SK-N-SH (cell line): ENCODE measurements around the gene MOV10L1. TPM values are rescaled to one million over a fixed set of nuclear protein-coding genes. Genes with fewer than 3 reads are reported as not detected.

Experiments
- CTCF ChIA-PET: fragments of 300-600, 350-600 bp; formaldehyde crosslinking; extraction: SDS; loops from one replicate; lab custom pipeline; 2021; lab: Yijun Ruan, JAX
- POLR2A ChIA-PET: fragments of 350-600 bp; sonication (Branson Sonifier 250); formaldehyde crosslinking; extraction: SDS; loops from one replicate; lab custom pipeline; 2020; ENCODE audit warnings: antibody characterized with exemption, inconsistent platforms; lab: Yijun Ruan, JAX
- DNase-seq: peaks from one replicate; pipeline ENCODE4 v3.0.0; 2012
- H2AFZ ChIP-seq: fragments of 200-600 bp; sonication (generic); 2 replicates; pipeline ENCODE4 v1.8.1; 2016; ENCODE audit warnings: antibody characterized with exemption, mild to moderate bottlenecking, low read depth
- H3F3A ChIP-seq: fragments of 200-600 bp; sonication (generic); replicated peaks from 2 replicates; pipeline ENCODE3; 2016; ENCODE audit warnings: antibody characterized with exemption, mild to moderate bottlenecking; ENCODE audit not compliant: insufficient read depth
- H3K27ac ChIP-seq, 2 experiments: fragments of 200-500 bp in 1 of 2; fragments of 200-600 bp in 1 of 2; sonication (Bioruptor generic) in 1 of 2; sonication (generic), shearing (Covaris generic) in 1 of 2; 2 replicates each; pipeline versions ENCODE4 v1.5.1 to v1.6.1; 2014 to 2016; ENCODE audit warnings: low read depth in 2 of 2, inconsistent platforms in 1 of 2, low read length in 1 of 2, mild to moderate bottlenecking in 1 of 2, mixed read lengths in 1 of 2
- H3K27me3 ChIP-seq: fragments of 200-600 bp; sonication (generic), shearing (Covaris generic); 2 replicates; pipeline ENCODE4 v1.6.1; 2016; ENCODE audit warnings: mixed run types; ENCODE audit not compliant: insufficient read depth
- H3K36me3 ChIP-seq, 2 experiments: fragments of 200-500 bp in 1 of 2; fragments of 200-600 bp in 1 of 2; sonication (Bioruptor generic) in 1 of 2; sonication (generic) in 1 of 2; replicated peaks in 1 of 2; 2 replicates each; pipeline versions ENCODE3 to v1.5.1; 2014 to 2016; ENCODE audit warnings: low read length in 1 of 2, mild to moderate bottlenecking in 1 of 2; ENCODE audit not compliant: insufficient read depth in 2 of 2, control insufficient read depth in 1 of 2
- H3K4me1 ChIP-seq, 2 experiments: fragments of 200-500 bp in 1 of 2; fragments of 200-600 bp in 1 of 2; sonication (Bioruptor generic) in 1 of 2; sonication (generic), shearing (Covaris generic) in 1 of 2; 2 replicates each; pipeline versions ENCODE4 v1.5.1 to v1.6.1; 2014 to 2016; ENCODE audit warnings: low read depth in 1 of 2, low read length in 1 of 2, mixed run types in 1 of 2; ENCODE audit not compliant: insufficient read depth in 2 of 2, control insufficient read depth in 1 of 2
- H3K4me2 ChIP-seq: fragments of 200-600 bp; sonication (generic), shearing (Covaris generic); 2 replicates; pipeline ENCODE4 v1.6.1; 2017; ENCODE audit warnings: mixed run types
- H3K4me3 ChIP-seq, 2 experiments: fragments of 200-500 bp in 1 of 2; fragments of 200-600 bp in 1 of 2; sonication (Bioruptor generic) in 1 of 2; sonication (generic), shearing (Covaris generic) in 1 of 2; 2 replicates each; pipeline versions ENCODE4 v1.5.1 to v1.8.1; 2014 to 2016; ENCODE audit warnings: low read depth in 2 of 2, inconsistent platforms in 1 of 2, low read length in 1 of 2, mild to moderate bottlenecking in 1 of 2, mixed read lengths in 1 of 2, moderate library complexity in 1 of 2
- H3K79me2 ChIP-seq: fragments of 200-600 bp; sonication (generic); 2 replicates; pipeline ENCODE4 v1.8.1; 2017; ENCODE audit warnings: mild to moderate bottlenecking; ENCODE audit not compliant: insufficient read depth
- H3K9ac ChIP-seq: fragments of 200-600 bp; sonication (generic); 2 replicates; pipeline ENCODE4 v1.6.1; 2017; ENCODE audit warnings: mixed run types
- H3K9me2 ChIP-seq: fragments of 200-600 bp; sonication (generic); 2 replicates; pipeline ENCODE4 v1.6.1; 2017; ENCODE audit warnings: mixed run types
- H3K9me3 ChIP-seq: fragments of 200-600 bp; sonication (generic); 2 replicates; pipeline ENCODE4 v1.6.1; 2017; ENCODE audit warnings: mixed run types, mild to moderate bottlenecking, moderate library complexity
- H4K20me1 ChIP-seq: fragments of 200-600 bp; sonication (generic); 2 replicates; pipeline ENCODE4 v1.6.1; 2017; ENCODE audit warnings: mild to moderate bottlenecking, mixed run types; ENCODE audit not compliant: insufficient read depth
- EP300 ChIP-seq, 2 experiments: IDR thresholded peaks; 2 replicates each; pipeline versions ENCODE4 v1.4.0 to v1.6.1; 2012; ENCODE audit warnings: borderline replicate concordance in 1 of 2, low read depth in 1 of 2, low read length in 1 of 2
- NFIC ChIP-seq: IDR thresholded peaks from 2 replicates; pipeline ENCODE4 v1.4.0; 2012; ENCODE audit warnings: borderline replicate concordance
- POLR2AphosphoS5 ChIP-seq: IDR thresholded peaks from 2 replicates; pipeline ENCODE4 v1.6.1; 2012; ENCODE audit warnings: low read depth, low read length
- SIN3A ChIP-seq: IDR thresholded peaks from 2 replicates; pipeline ENCODE4 v1.6.1; 2012; ENCODE audit warnings: low read depth, mild to moderate bottlenecking, low read length, moderate library complexity, borderline replicate concordance
- TCF12 ChIP-seq: IDR thresholded peaks from 2 replicates; pipeline ENCODE4 v1.4.0; 2012
- TEAD4 ChIP-seq: IDR thresholded peaks from 2 replicates; pipeline ENCODE4 v1.4.0; 2012; ENCODE audit warnings: mild to moderate bottlenecking, borderline replicate concordance; ENCODE audit not compliant: insufficient read depth
- USF1 ChIP-seq: IDR thresholded peaks from 2 replicates; pipeline ENCODE4 v1.4.0; 2012; ENCODE audit warnings: low read depth, borderline replicate concordance
- WGBS: methylation state at CpG from one replicate; pipeline ENCODE4 v1.1.6; 2017; ENCODE audit warnings: low lambda C conversion rate; 5-methylcytosine and 5-hydroxymethylcytosine counted together
- polyA plus RNA-seq, 3 experiments: library from polyadenylated mRNA; depleted of rRNA; stranded (reverse); fragments of >200 nt; gene quantifications; 2 replicates each; pipeline ENCODE4 v1.2.3, GENCODE V29; 2012
- TF ChIP-seq, protein P1 (sequence below): IDR thresholded peaks from 2 replicates; pipeline ENCODE4 v1.4.0; 2012; ENCODE audit warnings: low read depth

Gene MOV10L1
- polyA plus RNA-seq, 1 of the 3 experiments (the other 2 are of a cell fraction), result 2.1 TPM

GRCh38 chr22:50064453-50064852 lies 25.4 kb upstream of the MOV10L1 start:
- no peak overlapping the region for H3K9ac ChIP-seq
- H3K4me3 ChIP-seq, result no peak overlapping the region
- H3K27me3 ChIP-seq, result peaks cover 12% of the 10 kb centered on the region; the same call in 1 of the 2 replicates
- H3F3A ChIP-seq, result no peaks in the 10 kb centered on the region
- no peaks in the 10 kb centered on the region for H3K79me2 ChIP-seq
- no peaks in the 10 kb centered on the region for H3K9me3 ChIP-seq
- no peak for DNase-seq
- H4K20me1 ChIP-seq, result no peaks in the 10 kb centered on the region
- POLR2A ChIA-PET, result no interaction called here
- no peak overlapping the region for H3K27ac ChIP-seq
- H3K4me2 ChIP-seq, result no peak overlapping the region
- H2AFZ ChIP-seq, result no peak overlapping the region
- H3K9me2 ChIP-seq, result no peaks in the 10 kb centered on the region
- no peaks in the 10 kb centered on the region for H3K36me3 ChIP-seq
- WGBS, result 80% methylated on average over 18 of the region's 18 CpGs
- H3K4me1 ChIP-seq, result no peaks in the 10 kb centered on the region
- no peak for TF ChIP-seq USF1
- TF ChIP-seq, protein P1, sequence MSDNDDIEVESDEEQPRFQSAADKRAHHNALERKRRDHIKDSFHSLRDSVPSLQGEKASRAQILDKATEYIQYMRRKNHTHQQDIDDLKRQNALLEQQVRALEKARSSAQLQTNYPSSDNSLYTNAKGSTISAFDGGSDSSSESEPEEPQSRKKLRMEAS, result no peak
- no peak for TF ChIP-seq EP300 (IDR thresholded peaks at IDR 0.05; ENCODE audit: borderline replicate concordance in 1 of 2, low read depth in 1 of 2, low read length in 1 of 2)
- TF ChIP-seq TEAD4, result no peak
- CTCF ChIA-PET, result interaction anchor here (0.6 to 2.1 kb wide), 4 partner anchors 10 to 75 kb away, joined by 3 to 5 read pairs (median 4); no protein-coding TSS in a partner anchor

DNA sequence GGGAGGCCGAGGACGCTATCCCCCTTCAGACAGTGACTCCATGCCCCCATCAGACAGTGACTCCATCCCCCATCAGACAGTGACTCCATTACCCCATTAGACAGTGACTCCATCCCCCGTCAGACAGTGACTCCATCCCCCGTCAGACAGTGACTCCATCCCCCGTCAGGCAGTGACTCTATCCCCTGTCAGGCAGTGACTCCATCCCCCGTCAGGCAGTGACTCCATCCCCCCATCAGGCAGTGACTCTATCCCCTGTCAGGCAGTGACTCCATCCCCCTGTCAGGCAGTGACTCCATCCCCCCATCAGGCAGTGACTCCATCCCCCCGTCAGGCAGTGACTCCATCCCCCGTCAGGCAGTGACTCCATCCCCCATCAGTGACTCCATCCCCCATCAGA lies 22.6 kb upstream of the MOV10L1 start:
- H4K20me1 ChIP-seq, result no peaks in the 10 kb centered on the region
- H3K4me1 ChIP-seq, result no peaks in the 10 kb centered on the region
- 0 out of 2 replicates have a peak, but pooled peaks cover 5% of the 10 kb centered on the region for H3K27me3 ChIP-seq
- no peaks in the 10 kb centered on the region for H3K9me2 ChIP-seq
- 77% methylated on average over 7 of the region's 8 CpGs for WGBS
- H3K36me3 ChIP-seq, result no peaks in the 10 kb centered on the region
- H3K79me2 ChIP-seq, result no peaks in the 10 kb centered on the region
- no peak overlapping the region for H3K4me3 ChIP-seq
- ChIA-PET POLR2A (no interaction called here), CTCF (interaction anchor here (0.9 to 2.3 kb wide), 3 partner anchors 19 to 37 kb away, joined by 3 to 14 read pairs (median 3); no protein-coding TSS in a partner anchor)
- H3K27ac ChIP-seq, result no peak overlapping the region
- H2AFZ ChIP-seq, result no peak overlapping the region
- no peak overlapping the region for H3K4me2 ChIP-seq
- H3K9me3 ChIP-seq, result no peaks in the 10 kb centered on the region
- no peak for TF ChIP-seq USF1
- no peaks in the 10 kb centered on the region for H3F3A ChIP-seq
- DNase-seq, result no peak
- no peak overlapping the region for H3K9ac ChIP-seq

- no peak overlapping the region for H3K27ac ChIP-seq
- H3K27me3 ChIP-seq, result 0 out of 2 replicates have a peak, but pooled peaks cover 5% of the 10 kb centered on the region
- no peaks in the 10 kb centered on the region for H4K20me1 ChIP-seq
- no peaks in the 10 kb centered on the region for H3K4me1 ChIP-seq
- no peak overlapping the region for H3K4me2 ChIP-seq
- H3K9me3 ChIP-seq, result no peaks in the 10 kb centered on the region
- CTCF ChIA-PET, result interaction anchor here (0.8 to 0.9 kb wide), 2 partner anchors 33 to 38 kb away, joined by 3 read pairs; no protein-coding TSS in a partner anchor
- H3K9ac ChIP-seq, result no peak overlapping the region
- no peaks in the 10 kb centered on the region for H3K36me3 ChIP-seq
- no peak for TF ChIP-seq POLR2AphosphoS5
- no peak for TF ChIP-seq SIN3A
- TF ChIP-seq NFIC, result no peak
- no peak for TF ChIP-seq TCF12
- H3F3A ChIP-seq, result no peaks in the 10 kb centered on the region
- no peak overlapping the region for H2AFZ ChIP-seq
- H3K4me3 ChIP-seq, result no peak overlapping the region
- H3K79me2 ChIP-seq, result no peaks in the 10 kb centered on the region
- POLR2A ChIA-PET, result no interaction called here
- no peak for DNase-seq
- WGBS, result 85% methylated on average over 10 of the region's 11 CpGs
- H3K9me2 ChIP-seq, result no peaks in the 10 kb centered on the region
Observed at GRCh38 chr22:50068096-50068495, 21.7 kb upstream of the MOV10L1 start.
